ENCODE measurements around the gene INVS.

GRCh38 chr9:100098046-100098886 lies 777 bp upstream of the INVS start:
- no peak for TF ChIP-seq RCOR1 (IDR thresholded peaks at IDR 0.05; ENCODE audit: insufficient replicate concordance, low read length)
- TF ChIP-seq CTCF (conservative IDR thresholded peaks at IDR 0.05; ENCODE audit: low read depth, low read length): no peak
- no peak for TF ChIP-seq POLR2A (IDR thresholded peaks at IDR 0.05; ENCODE audit: low read depth, low read length)
- TF ChIP-seq ELK1 (IDR thresholded peaks at IDR 0.05; ENCODE audit: borderline replicate concordance, low read depth, low read length): no peak
- no peak for TF ChIP-seq BHLHE40 (IDR thresholded peaks at IDR 0.05; ENCODE audit: low read depth, low read length)
- TF ChIP-seq RAD21 (IDR thresholded peaks at IDR 0.05; ENCODE audit: low read length): no peak
